Left ventricle myocardium inferior (tissue), 1 donor: ENCODE data around the gene KIF6. TPM values are rescaled to one million over a fixed set of nuclear protein-coding genes. Genes with fewer than 3 reads are reported as not detected.

Source experiments
- DNase-seq: peaks from one replicate; pipeline ENCODE4 v3.0.0-alpha.2; 2020
- H3K27ac ChIP-seq: fragments of 200-600 bp; replicated peaks from 2 replicates; pipeline ENCODE4 v1.8.0; 2021
- H3K27me3 ChIP-seq: fragments of 200-600 bp; 2 replicates; pipeline ENCODE4 v1.8.0; 2021; ENCODE audit warnings: low read depth
- H3K36me3 ChIP-seq: fragments of 200-600 bp; 2 replicates; pipeline ENCODE4 v1.8.0; 2021
- H3K4me1 ChIP-seq: fragments of 200-600 bp; 2 replicates; pipeline ENCODE4 v1.8.0; 2021
- H3K4me3 ChIP-seq: fragments of 200-600 bp; 2 replicates; pipeline ENCODE4 v1.8.0; 2021; ENCODE audit warnings: mild to moderate bottlenecking, moderate library complexity
- H3K9me3 ChIP-seq: fragments of 200-600 bp; replicated peaks from 2 replicates; pipeline ENCODE4 v1.8.0; 2021
- intact Hi-C: fragments of 100-400 bp; cut with micrococcal nuclease; formaldehyde crosslinking; loops from one replicate; pipeline ENCODE4 v1.11.0; 2022
- total RNA-seq: library from RNA; stranded (reverse); fragmentation: NEBNext Ultra II Directional; extraction: Animal tissue kit (Norgen Biotek cat#: 25700); gene quantifications from one replicate; pipeline ENCODE4 v1.2.1, GENCODE V29; 2021
- TF ChIP-seq, protein P1 (sequence below): fragments of 200-600 bp; IDR thresholded peaks from 2 replicates; pipeline ENCODE4 v1.8.0; 2021; ENCODE audit warnings: antibody characterized with exemption, mild to moderate bottlenecking, borderline replicate concordance
- donor health status: DM: no; HTN: yes; CAD: no; lungs with severe emphysema.

The KIF6 gene
- total RNA-seq, 1 donor from 2014 or later, result 0.69 TPM

DNA sequence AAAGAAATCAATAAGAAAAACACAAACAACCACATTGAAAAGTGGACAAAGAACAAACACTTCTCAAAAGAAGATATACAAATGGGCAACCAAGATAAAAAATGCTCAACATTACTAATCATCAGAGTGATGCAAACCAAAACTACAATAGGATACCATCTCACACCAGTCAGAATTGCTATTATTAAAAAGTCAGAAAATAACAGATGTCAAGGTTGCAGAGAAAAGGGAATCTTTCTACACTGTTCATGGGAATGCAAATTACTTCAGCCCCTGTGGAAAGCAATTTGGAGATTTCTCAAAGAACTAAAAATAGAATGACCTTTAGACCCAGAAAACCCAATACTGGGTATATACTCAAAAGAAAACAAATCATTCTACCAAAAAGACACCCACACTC is 29.8 kb downstream of the KIF6 start:
- Histone ChIP-seq H3K27ac (no peak overlapping the region), H3K27me3 (peaks cover 3% of the 10 kb centered on the region), H3K36me3 (no peaks in the 10 kb centered on the region), H3K4me3 (no peak overlapping the region), H3K4me1 (no peaks in the 10 kb centered on the region), H3K9me3 (no peaks in the 10 kb centered on the region)
- intact Hi-C loops, result no loop called here
- DNase-seq, result no peak
- TF ChIP-seq, protein P1, sequence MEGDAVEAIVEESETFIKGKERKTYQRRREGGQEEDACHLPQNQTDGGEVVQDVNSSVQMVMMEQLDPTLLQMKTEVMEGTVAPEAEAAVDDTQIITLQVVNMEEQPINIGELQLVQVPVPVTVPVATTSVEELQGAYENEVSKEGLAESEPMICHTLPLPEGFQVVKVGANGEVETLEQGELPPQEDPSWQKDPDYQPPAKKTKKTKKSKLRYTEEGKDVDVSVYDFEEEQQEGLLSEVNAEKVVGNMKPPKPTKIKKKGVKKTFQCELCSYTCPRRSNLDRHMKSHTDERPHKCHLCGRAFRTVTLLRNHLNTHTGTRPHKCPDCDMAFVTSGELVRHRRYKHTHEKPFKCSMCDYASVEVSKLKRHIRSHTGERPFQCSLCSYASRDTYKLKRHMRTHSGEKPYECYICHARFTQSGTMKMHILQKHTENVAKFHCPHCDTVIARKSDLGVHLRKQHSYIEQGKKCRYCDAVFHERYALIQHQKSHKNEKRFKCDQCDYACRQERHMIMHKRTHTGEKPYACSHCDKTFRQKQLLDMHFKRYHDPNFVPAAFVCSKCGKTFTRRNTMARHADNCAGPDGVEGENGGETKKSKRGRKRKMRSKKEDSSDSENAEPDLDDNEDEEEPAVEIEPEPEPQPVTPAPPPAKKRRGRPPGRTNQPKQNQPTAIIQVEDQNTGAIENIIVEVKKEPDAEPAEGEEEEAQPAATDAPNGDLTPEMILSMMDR, result no peak

DNA sequence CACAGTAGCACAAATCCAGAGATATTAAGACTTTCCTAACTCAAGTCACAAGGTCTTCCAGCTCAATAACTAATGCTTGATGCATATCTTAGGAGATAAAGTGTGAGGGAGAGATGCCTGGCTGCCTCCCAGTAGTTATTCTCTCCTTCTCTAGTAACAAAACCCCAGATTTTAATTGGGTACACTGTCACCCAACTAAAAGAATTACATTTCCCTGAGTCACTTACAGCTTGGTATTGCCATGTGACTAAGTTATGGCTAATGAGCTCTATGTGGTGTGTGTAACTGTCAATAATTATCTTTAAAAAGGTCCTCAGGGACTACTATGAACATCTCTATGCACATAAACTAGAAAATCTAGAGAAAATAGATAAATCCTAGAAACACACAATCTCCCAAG is 32.0 kb downstream of the KIF6 start:
- H3K9me3 ChIP-seq, result no peaks in the 10 kb centered on the region
- intact Hi-C loops, result no loop called here
- DNase-seq, result no peak
- no peaks in the 10 kb centered on the region for H3K36me3 ChIP-seq
- H3K27ac ChIP-seq, result no peak overlapping the region
- H3K4me3 ChIP-seq, result no peak overlapping the region
- H3K27me3 ChIP-seq, result peaks cover 15% of the 10 kb centered on the region
- no peaks in the 10 kb centered on the region for H3K4me1 ChIP-seq
- TF ChIP-seq, protein P1, result no peak

DNA sequence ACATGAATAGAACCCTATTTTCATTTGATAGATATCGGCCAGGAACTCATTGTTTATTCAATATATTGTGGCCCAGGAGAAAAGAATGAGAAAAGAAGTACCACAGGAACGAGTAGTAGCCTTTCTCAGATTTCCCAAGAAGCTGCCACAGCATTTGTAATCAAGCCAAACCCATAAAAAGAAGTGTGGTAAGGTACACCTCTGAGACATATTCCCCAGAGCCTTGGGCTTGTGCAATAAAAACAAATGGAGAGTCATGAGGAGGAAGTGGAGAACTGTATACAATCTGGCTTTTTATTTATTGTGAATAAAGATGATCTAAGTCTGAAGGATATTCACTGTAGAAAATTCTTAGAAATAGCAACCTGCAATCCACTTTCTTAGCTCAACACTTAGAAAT is 36.7 kb downstream of the KIF6 start:
- Histone ChIP-seq H3K36me3 (no peaks in the 10 kb centered on the region), H3K4me3 (no peak overlapping the region), H3K27me3 (peaks cover 17% of the 10 kb centered on the region), H3K27ac (no peak overlapping the region), H3K9me3 (no peaks in the 10 kb centered on the region), H3K4me1 (no peaks in the 10 kb centered on the region)
- intact Hi-C loops, result no loop called here
- TF ChIP-seq, protein P1, result no peak
- DNase-seq, result no peak

DNA sequence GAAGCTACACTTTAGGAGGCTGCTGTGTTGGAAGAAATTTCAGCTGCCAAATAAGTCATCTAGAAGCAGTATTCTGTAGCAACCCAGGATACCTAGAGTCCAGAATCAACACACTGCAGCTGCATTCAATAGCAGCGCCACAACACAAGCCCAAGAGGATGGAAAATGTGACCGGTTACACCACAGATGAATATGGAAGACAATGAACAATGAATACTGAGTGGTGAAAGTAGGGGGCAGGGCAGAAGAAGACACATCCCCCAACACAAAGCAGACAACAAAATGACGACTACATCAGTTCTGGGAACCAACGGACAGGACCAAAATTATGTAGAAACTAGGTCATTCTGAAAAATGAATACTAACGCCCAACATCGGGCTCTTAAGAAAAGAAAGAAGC is 38.2 kb downstream of the KIF6 start:
- Histone ChIP-seq H3K9me3 (no peaks in the 10 kb centered on the region), H3K36me3 (no peaks in the 10 kb centered on the region), H3K27ac (no peak overlapping the region), H3K4me3 (no peak overlapping the region), H3K4me1 (no peaks in the 10 kb centered on the region), H3K27me3 (peaks cover 17% of the 10 kb centered on the region)
- TF ChIP-seq, protein P1, result no peak
- no peak for DNase-seq
- intact Hi-C loops, result no loop called here

DNA sequence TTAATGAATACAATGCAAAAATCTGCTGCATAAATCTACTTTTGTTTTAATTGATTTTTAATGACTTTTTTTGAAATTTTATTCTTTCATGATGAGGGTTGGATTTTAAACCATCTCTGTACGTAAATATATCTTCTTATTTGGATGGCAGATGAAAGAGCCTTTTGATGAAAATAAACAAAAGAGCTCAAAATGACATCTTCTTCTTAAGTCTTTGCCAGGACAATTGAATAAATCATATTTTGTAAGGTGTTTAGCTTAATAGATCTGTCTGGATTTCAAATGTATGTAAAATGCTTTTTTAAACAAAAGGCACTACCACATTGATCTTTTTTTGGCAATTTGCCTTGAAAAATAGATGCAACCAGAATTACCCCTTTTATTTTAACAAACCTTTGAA is 39.3 kb downstream of the KIF6 start:
- Histone ChIP-seq H3K4me1 (no peaks in the 10 kb centered on the region), H3K27ac (no peak overlapping the region), H3K27me3 (peaks cover 17% of the 10 kb centered on the region), H3K9me3 (no peaks in the 10 kb centered on the region), H3K36me3 (no peaks in the 10 kb centered on the region), H3K4me3 (no peak overlapping the region)
- intact Hi-C loops, result no loop called here
- no peak for DNase-seq
- TF ChIP-seq, protein P1, result no peak

DNA sequence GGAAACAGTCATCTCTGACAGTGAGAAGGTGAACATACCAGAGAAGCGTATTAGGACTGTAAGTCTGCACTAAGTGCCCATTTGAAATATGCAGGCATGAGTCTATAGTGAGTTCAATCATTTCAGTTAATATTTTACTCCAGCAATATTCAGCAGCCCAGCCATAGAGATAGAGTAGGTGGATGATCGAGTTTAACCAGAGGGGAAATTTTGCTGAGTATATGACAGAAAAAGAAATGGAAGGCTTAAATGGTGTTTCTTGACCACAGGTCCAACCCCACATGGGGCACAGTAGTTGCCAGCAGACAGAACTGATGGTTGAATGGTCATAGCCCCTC is 39.8 kb downstream of the KIF6 start:
- Histone ChIP-seq H3K36me3 (no peaks in the 10 kb centered on the region), H3K9me3 (no peaks in the 10 kb centered on the region), H3K27me3 (peaks cover 14% of the 10 kb centered on the region), H3K4me3 (no peak overlapping the region), H3K4me1 (no peaks in the 10 kb centered on the region), H3K27ac (no peak overlapping the region)
- TF ChIP-seq, protein P1, result no peak
- DNase-seq, result no peak
- intact Hi-C loops, result no loop called here
